IMR-90 (cell line): ENCODE results near the gene LDAF1. TPM values are rescaled to one million over a fixed set of nuclear protein-coding genes. Genes with fewer than 3 reads are reported as not detected.

Experiments
- ATAC-seq: fragments of 200-7000 bp; cut with Tn5 transposase; 2 replicates; pipeline ENCODE4 v1.9.1; 2020; ENCODE audit warnings: low read depth, mild to moderate bottlenecking, moderate library complexity
- BruUV-seq: library from RNA; stranded (reverse); fragments of 400-500 nt; replicated peaks from 2 replicates; lab custom pipeline; 2021; lab: Mats Ljungman, UMichigan
- CTCF ChIA-PET: fragments of 300-600 bp; formaldehyde crosslinking; extraction: SDS; loops from one replicate; lab custom pipeline; 2021; ENCODE audit warnings: antibody characterized with exemption; lab: Yijun Ruan, JAX
- POLR2A ChIA-PET: fragments of 300-600 bp; sonication (Branson Sonifier 250); formaldehyde crosslinking; loops from one replicate; lab custom pipeline; 2022; ENCODE audit warnings: antibody characterized with exemption; ENCODE audit not compliant: unreplicated experiment; lab: Charles Lee
- DNase-seq: peaks from one replicate; pipeline ENCODE4 v3.0.0; 2013
- H2AFZ ChIP-seq: replicated peaks from 2 replicates; pipeline ENCODE3; 2013; ENCODE audit warnings: low read length, mild to moderate bottlenecking; ENCODE audit not compliant: poor library complexity
- H2AK5ac ChIP-seq: 2 replicates; pipeline ENCODE4 v1.6.1; 2013; ENCODE audit warnings: low read depth, low read length, inconsistent platforms
- H2AK9ac ChIP-seq: replicated peaks from 2 replicates; pipeline ENCODE3; 2013; ENCODE audit warnings: mild to moderate bottlenecking, low read depth, low read length, moderate library complexity; ENCODE audit not compliant: poor library complexity
- H2BK120ac ChIP-seq: 2 replicates; pipeline ENCODE4 v1.6.1; 2013; ENCODE audit warnings: low read depth, low read length, inconsistent platforms
- H2BK15ac ChIP-seq: 3 replicates; pipeline ENCODE4 v1.6.1; 2013; ENCODE audit warnings: low read depth, low read length, inconsistent platforms
- H2BK20ac ChIP-seq: 2 replicates; pipeline ENCODE4 v1.6.1; 2013; ENCODE audit warnings: low read depth, mild to moderate bottlenecking, inconsistent platforms, low read length, moderate library complexity
- H2BK5ac ChIP-seq: 2 replicates; pipeline ENCODE4 v1.6.1; 2013; ENCODE audit warnings: mild to moderate bottlenecking, low read depth, low read length, inconsistent platforms; ENCODE audit not compliant: poor library complexity, severe bottlenecking
- H3K14ac ChIP-seq: replicated peaks from 2 replicates; pipeline ENCODE4 v1.6.1; 2013; ENCODE audit warnings: low read depth, low read length, inconsistent platforms
- H3K18ac ChIP-seq: 2 replicates; pipeline ENCODE4 v1.6.1; 2013; ENCODE audit warnings: low read depth, low read length, control low read depth
- H3K23ac ChIP-seq: 2 replicates; pipeline ENCODE4 v1.6.1; 2013; ENCODE audit warnings: low read depth, low read length, inconsistent platforms
- H3K27ac ChIP-seq: 2 replicates; pipeline ENCODE4 v1.5.1; 2013; ENCODE audit warnings: mild to moderate bottlenecking, control low read depth, low read length; ENCODE audit not compliant: insufficient read depth
- H3K27me3 ChIP-seq: 2 replicates; pipeline ENCODE4 v1.6.1; 2013; ENCODE audit warnings: low read length; ENCODE audit not compliant: control insufficient read depth, insufficient read depth
- H3K36me3 ChIP-seq: 2 replicates; pipeline ENCODE4 v1.6.1; 2013; ENCODE audit warnings: low read length, mixed read lengths; ENCODE audit not compliant: control insufficient read depth, insufficient read depth
- H3K4ac ChIP-seq: 2 replicates; pipeline ENCODE4 v1.6.1; 2013; ENCODE audit warnings: low read depth, low read length, inconsistent platforms
- H3K4me1 ChIP-seq: 2 replicates; pipeline ENCODE4 v1.6.1; 2013; ENCODE audit warnings: low read length, mixed read lengths; ENCODE audit not compliant: control insufficient read depth, insufficient read depth
- H3K4me2 ChIP-seq: 2 replicates; pipeline ENCODE4 v1.6.1; 2013; ENCODE audit warnings: low read depth, mild to moderate bottlenecking, control low read depth, low read length, moderate library complexity
- H3K4me3 ChIP-seq: 2 replicates; pipeline ENCODE4 v1.5.1; 2013; ENCODE audit warnings: low read depth, mild to moderate bottlenecking, control low read depth, low read length, moderate library complexity; ENCODE audit not compliant: insufficient read depth
- H3K56ac ChIP-seq: 2 replicates; pipeline ENCODE4 v1.6.1; 2013; ENCODE audit warnings: low read length, inconsistent platforms; ENCODE audit not compliant: insufficient read depth; ENCODE audit errors: extremely low read depth
- H3K79me1 ChIP-seq, 2 experiments: 2 replicates each; pipeline ENCODE4 v1.6.1; 2013; ENCODE audit warnings: low read length in 2 of 2, inconsistent platforms in 1 of 2, low read depth in 1 of 2
- H3K9ac ChIP-seq: 2 replicates; pipeline ENCODE4 v1.6.1; 2013; ENCODE audit warnings: low read depth, low read length, control low read depth
- H3K9me1 ChIP-seq: 2 replicates; pipeline ENCODE4 v1.6.1; 2013; ENCODE audit warnings: low read length, inconsistent platforms; ENCODE audit not compliant: insufficient read depth
- H3K9me3 ChIP-seq: 2 replicates; pipeline ENCODE4 v1.6.1; 2013; ENCODE audit warnings: low read length; ENCODE audit not compliant: control insufficient read depth, insufficient read depth
- H4K20me1 ChIP-seq: 2 replicates; pipeline ENCODE4 v1.6.1; 2013; ENCODE audit warnings: low read length, inconsistent platforms; ENCODE audit not compliant: insufficient read depth
- H4K5ac ChIP-seq: 2 replicates; pipeline ENCODE4 v1.6.1; 2013; ENCODE audit warnings: mild to moderate bottlenecking, low read depth, low read length, control low read depth
- H4K8ac ChIP-seq, 2 experiments: 2 replicates each; pipeline ENCODE4 v1.6.1; 2013; ENCODE audit warnings: low read depth in 2 of 2, low read length in 2 of 2, control low read depth in 1 of 2, inconsistent platforms in 1 of 2
- H4K91ac ChIP-seq: 2 replicates; pipeline ENCODE4 v1.6.1; 2013; ENCODE audit warnings: low read depth, low read length, inconsistent platforms; ENCODE audit not compliant: insufficient read depth
- BHLHE40 ChIP-seq: fragments of 150-350 bp; IDR thresholded peaks from 2 replicates; pipeline ENCODE4 v1.6.1; 2016; ENCODE audit warnings: mild to moderate bottlenecking, low read depth, low read length
- CHD1 ChIP-seq: IDR thresholded peaks from 2 replicates; pipeline ENCODE4 v1.6.1; 2012; ENCODE audit warnings: low read depth, low read length, improper control_type of control experiment
- ELK1 ChIP-seq: fragments of 150-350 bp; IDR thresholded peaks from 2 replicates; pipeline ENCODE4 v1.6.1; 2016; ENCODE audit warnings: low read depth, mild to moderate bottlenecking, low read length, moderate library complexity, borderline replicate concordance
- FOS ChIP-seq: fragments of 150-350 bp; IDR thresholded peaks from 2 replicates; pipeline ENCODE4 v1.6.1; 2016; ENCODE audit warnings: low read depth, low read length
- MAFK ChIP-seq: IDR thresholded peaks from 2 replicates; pipeline ENCODE4 v1.6.1; 2012; ENCODE audit warnings: low read depth, low read length, improper control_type of control experiment
- MAZ ChIP-seq: IDR thresholded peaks from 2 replicates; pipeline ENCODE4 v1.6.1; 2012; ENCODE audit warnings: low read depth, mild to moderate bottlenecking, low read length, improper control_type of control experiment, moderate library complexity, borderline replicate concordance
- NFE2L2 ChIP-seq: fragments of 150-350 bp; IDR thresholded peaks from 2 replicates; pipeline ENCODE4 v1.6.1; 2016; ENCODE audit warnings: low read depth, mild to moderate bottlenecking, low read length
- POLR2A ChIP-seq: IDR thresholded peaks from 2 replicates; pipeline ENCODE4 v1.6.1; 2012; ENCODE audit warnings: mild to moderate bottlenecking, low read depth, low read length
- RAD21 ChIP-seq: IDR thresholded peaks from 2 replicates; pipeline ENCODE4 v1.6.1; 2012; ENCODE audit warnings: low read length, improper control_type of control experiment
- RCOR1 ChIP-seq: IDR thresholded peaks from 2 replicates; pipeline ENCODE4 v1.6.1; 2012; ENCODE audit warnings: mild to moderate bottlenecking, low read length, improper control_type of control experiment; ENCODE audit not compliant: insufficient replicate concordance
- RFX5 ChIP-seq: IDR thresholded peaks from 2 replicates; pipeline ENCODE4 v1.8.0; 2012; ENCODE audit warnings: low read depth, mild to moderate bottlenecking, low read length, moderate library complexity
- WGBS, 2 experiments: methylation state at CpG; one replicate each; pipeline versions ENCODE4 v1.1.5 to v1.1.7; 2013; ENCODE audit warnings: missing lambda C conversion rate in 2 of 2; ENCODE audit not compliant: insufficient read length in 1 of 2; ENCODE audit errors: extremely low coverage in 2 of 2; 5-methylcytosine and 5-hydroxymethylcytosine counted together
- dilution Hi-C: fragments of 300-500 bp; cut with HindIII; formaldehyde crosslinking; loops from one replicate; pipeline ENCODE4 v1.14.3; 2018; ENCODE audit warnings: low sequenced_read_pairs; ENCODE audit not compliant: unreplicated experiment
- in situ Hi-C: fragments of 300-500 bp; cut with MboI; formaldehyde crosslinking; loops from 3 replicates; pipeline ENCODE4 v1.14.3; 2019; ENCODE audit warnings: low sequenced_read_pairs, inconsistent platforms, mixed read lengths
- intact Hi-C: fragments of 100-400 bp; cut with micrococcal nuclease; formaldehyde crosslinking; loops from 2 replicates; pipeline ENCODE4 v1.10.0; 2022
- polyA plus RNA-seq, 3 experiments: library from polyadenylated mRNA; depleted of rRNA; stranded (reverse); fragments of >200 nt; gene quantifications; 2 replicates each; pipeline ENCODE4 v1.2.3, GENCODE V29; 2012; ENCODE audit warnings: low replicate concordance in 1 of 3
- total RNA-seq: library from RNA; depleted of rRNA; stranded (reverse); fragments of >200 nt; gene quantifications from 2 replicates; pipeline ENCODE4 v1.2.3, GENCODE V29; 2012
- TF ChIP-seq, protein P1 (sequence below): conservative IDR thresholded peaks from 2 replicates; pipeline ENCODE4 v1.5.1; 2012; ENCODE audit warnings: mild to moderate bottlenecking, low read depth, low read length, improper control_type of control experiment
- TF ChIP-seq, protein P2 (sequence below): fragments of 150-350 bp; IDR thresholded peaks from 2 replicates; pipeline ENCODE4 v1.6.1; 2017; ENCODE audit warnings: mild to moderate bottlenecking, antibody characterized with exemption, low read length, low read depth

The LDAF1 gene
- total and polyA plus RNA-seq, 2 of the 4 experiments (the other 2 are of a cell fraction): 21.0 to 62.2 TPM

DNA sequence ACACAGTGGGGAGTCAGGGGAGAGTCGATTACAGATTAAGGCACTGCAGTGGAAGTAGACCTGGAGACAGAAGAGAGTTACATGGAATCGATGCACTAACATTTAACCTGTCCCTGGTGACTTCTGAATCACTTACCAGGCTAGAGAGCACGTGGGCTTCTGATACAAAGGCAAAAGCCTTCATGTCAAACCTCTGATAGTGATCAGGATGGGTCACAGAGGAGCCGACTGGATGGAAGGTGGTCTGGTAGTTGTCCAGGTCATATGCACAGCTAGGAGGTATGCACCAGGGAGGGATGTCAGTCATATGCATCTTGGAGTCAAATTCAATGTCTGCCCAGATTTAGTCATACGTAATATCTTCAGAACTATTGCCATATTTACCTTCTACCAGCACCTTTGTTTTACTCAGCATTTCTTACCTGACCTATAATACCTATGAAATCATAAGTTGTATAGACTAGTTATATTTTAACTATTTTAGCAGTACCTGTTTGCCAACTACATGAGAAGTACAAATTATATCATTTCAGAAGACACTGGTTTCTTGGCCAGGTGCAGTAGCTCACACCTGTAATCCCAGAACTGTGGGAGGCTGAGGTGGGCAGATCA is 41.2 kb downstream of the LDAF1 start:
- Histone ChIP-seq H2BK15ac (no peak overlapping the region), H3K4me1 (no peaks in the 10 kb centered on the region), H4K20me1 (no peaks in the 10 kb centered on the region), H3K4me2 (no peak overlapping the region), H4K8ac (no peak overlapping the region), H3K27ac (no peak overlapping the region), H3K14ac (no peak overlapping the region), H3K36me3 (no peaks in the 10 kb centered on the region), H2AK9ac (no peak overlapping the region), H3K23ac (no peak overlapping the region), H2BK5ac (no peak overlapping the region), H3K4ac (no peak overlapping the region), H2BK20ac (no peak overlapping the region), H3K18ac (no peak overlapping the region), H2BK120ac (no peak overlapping the region), H3K9ac (no peak overlapping the region), H3K9me1 (no peaks in the 10 kb centered on the region), H3K79me1 (no peaks in the 10 kb centered on the region), H3K56ac (no peak overlapping the region), H2AK5ac (no peak overlapping the region), H3K9me3 (no peaks in the 10 kb centered on the region), H3K27me3 (peaks cover 40% of the 10 kb centered on the region), H4K91ac (no peak overlapping the region), H4K5ac (no peak overlapping the region), H3K4me3 (no peak overlapping the region), H2AFZ (no peak overlapping the region)
- no peak for TF ChIP-seq BHLHE40
- TF ChIP-seq FOS: no peak
- TF ChIP-seq, protein P1, sequence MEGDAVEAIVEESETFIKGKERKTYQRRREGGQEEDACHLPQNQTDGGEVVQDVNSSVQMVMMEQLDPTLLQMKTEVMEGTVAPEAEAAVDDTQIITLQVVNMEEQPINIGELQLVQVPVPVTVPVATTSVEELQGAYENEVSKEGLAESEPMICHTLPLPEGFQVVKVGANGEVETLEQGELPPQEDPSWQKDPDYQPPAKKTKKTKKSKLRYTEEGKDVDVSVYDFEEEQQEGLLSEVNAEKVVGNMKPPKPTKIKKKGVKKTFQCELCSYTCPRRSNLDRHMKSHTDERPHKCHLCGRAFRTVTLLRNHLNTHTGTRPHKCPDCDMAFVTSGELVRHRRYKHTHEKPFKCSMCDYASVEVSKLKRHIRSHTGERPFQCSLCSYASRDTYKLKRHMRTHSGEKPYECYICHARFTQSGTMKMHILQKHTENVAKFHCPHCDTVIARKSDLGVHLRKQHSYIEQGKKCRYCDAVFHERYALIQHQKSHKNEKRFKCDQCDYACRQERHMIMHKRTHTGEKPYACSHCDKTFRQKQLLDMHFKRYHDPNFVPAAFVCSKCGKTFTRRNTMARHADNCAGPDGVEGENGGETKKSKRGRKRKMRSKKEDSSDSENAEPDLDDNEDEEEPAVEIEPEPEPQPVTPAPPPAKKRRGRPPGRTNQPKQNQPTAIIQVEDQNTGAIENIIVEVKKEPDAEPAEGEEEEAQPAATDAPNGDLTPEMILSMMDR: no peak
- TF ChIP-seq, protein P2, sequence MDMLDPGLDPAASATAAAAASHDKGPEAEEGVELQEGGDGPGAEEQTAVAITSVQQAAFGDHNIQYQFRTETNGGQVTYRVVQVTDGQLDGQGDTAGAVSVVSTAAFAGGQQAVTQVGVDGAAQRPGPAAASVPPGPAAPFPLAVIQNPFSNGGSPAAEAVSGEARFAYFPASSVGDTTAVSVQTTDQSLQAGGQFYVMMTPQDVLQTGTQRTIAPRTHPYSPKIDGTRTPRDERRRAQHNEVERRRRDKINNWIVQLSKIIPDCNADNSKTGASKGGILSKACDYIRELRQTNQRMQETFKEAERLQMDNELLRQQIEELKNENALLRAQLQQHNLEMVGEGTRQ: no peak
- TF ChIP-seq RAD21: no peak
- TF ChIP-seq RCOR1: no peak
- no peak for TF ChIP-seq ELK1
- TF ChIP-seq MAZ: no peak
- TF ChIP-seq NFE2L2: no peak
- TF ChIP-seq MAFK: no peak
- no peak for TF ChIP-seq CHD1
- no peak for TF ChIP-seq RFX5
- TF ChIP-seq POLR2A: no peak
- dilution Hi-C loops: no loop called here
- ATAC-seq (no peak), DNase-seq (no peak)
- intact Hi-C loops: no loop called here
- no TSS peak for BruUV-seq
- WGBS, 2 experiments: no CpG with 5 or more reads among the region's 5 CpGs
- POLR2A ChIA-PET: no interaction called here
- CTCF ChIA-PET: no interaction called here
- in situ Hi-C loops: no loop called here
